GM21529 (cell line): ENCODE data around the gene PHC3.

ENCODE experiments used
- ATAC-seq: cut with Tn5 transposase; IDR thresholded peaks from one replicate; pipeline ENCODE4 v1.9.1; 2021; ENCODE audit not compliant: unreplicated experiment

PHC3 gene

GRCh38 chr3:170044795-170045244, 136.7 kb downstream of the PHC3 start:
- peak; percentile 76 for ATAC-seq

GRCh38 chr3:170044271-170044670, 137.3 kb downstream of the PHC3 start:
- ATAC-seq = no peak

DNA sequence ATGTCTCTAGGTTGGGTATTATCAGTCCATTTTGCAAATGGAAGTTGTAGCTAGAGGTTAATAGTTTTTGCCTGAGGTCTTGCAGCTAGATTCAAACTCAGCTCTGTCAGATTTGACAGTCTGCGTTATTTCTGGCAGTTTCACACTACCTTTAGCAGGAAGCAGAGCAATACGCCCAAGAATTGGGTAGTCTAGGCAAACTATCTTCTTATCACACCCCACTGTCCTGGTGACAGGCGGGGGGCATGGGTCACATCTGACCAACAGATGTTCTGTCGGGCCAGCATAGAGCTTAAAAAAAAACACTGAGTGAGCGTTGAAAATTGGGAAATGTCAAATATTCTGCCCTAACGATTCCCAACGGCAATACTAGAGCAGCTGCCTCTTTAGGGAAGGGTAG, 138.0 kb downstream of the PHC3 start:
- no peak for ATAC-seq

GRCh38 chr3:170040418-170040817, 141.1 kb downstream of the PHC3 start:
- no peak for ATAC-seq

GRCh38 chr3:170038434-170039110, 143.0 kb downstream of the PHC3 start:
- ATAC-seq = peak; percentile 13
